ENCODE data around the gene ATP6V0E1.

- TF ChIP-seq FOXM1 (IDR thresholded peaks at IDR 0.05; ENCODE audit: borderline replicate concordance, low read depth) (no peak), MAX (IDR thresholded peaks at IDR 0.05) (no peak), EGR1 (IDR thresholded peaks at IDR 0.05) (no peak), TCF12 (IDR thresholded peaks at IDR 0.05; ENCODE audit: low read depth) (no peak), CEBPB (IDR thresholded peaks at IDR 0.05) (no peak), RAD21 (IDR thresholded peaks at IDR 0.05; ENCODE audit: low read depth) (no peak), REST (IDR thresholded peaks at IDR 0.05; ENCODE audit: low read depth) (no peak)
Measured at GRCh38 chr5:173015598-173016455, 32.3 kb downstream of the ATP6V0E1 start.
